Central memory CD4-positive, alpha-beta T cell (primary cell): ENCODE data around the gene ZNF385C.

Experiments
- DNase-seq: peaks from one replicate; pipeline ENCODE4 v3.0.0; 2022

ZNF385C gene

GRCh38 chr17:42106009-42106408, 7.7 kb upstream of the ZNF385C start:
- no peak for DNase-seq

- DNase-seq: no peak
Measured at GRCh38 chr17:42104264-42104663, 6.0 kb upstream of the ZNF385C start.

DNA sequence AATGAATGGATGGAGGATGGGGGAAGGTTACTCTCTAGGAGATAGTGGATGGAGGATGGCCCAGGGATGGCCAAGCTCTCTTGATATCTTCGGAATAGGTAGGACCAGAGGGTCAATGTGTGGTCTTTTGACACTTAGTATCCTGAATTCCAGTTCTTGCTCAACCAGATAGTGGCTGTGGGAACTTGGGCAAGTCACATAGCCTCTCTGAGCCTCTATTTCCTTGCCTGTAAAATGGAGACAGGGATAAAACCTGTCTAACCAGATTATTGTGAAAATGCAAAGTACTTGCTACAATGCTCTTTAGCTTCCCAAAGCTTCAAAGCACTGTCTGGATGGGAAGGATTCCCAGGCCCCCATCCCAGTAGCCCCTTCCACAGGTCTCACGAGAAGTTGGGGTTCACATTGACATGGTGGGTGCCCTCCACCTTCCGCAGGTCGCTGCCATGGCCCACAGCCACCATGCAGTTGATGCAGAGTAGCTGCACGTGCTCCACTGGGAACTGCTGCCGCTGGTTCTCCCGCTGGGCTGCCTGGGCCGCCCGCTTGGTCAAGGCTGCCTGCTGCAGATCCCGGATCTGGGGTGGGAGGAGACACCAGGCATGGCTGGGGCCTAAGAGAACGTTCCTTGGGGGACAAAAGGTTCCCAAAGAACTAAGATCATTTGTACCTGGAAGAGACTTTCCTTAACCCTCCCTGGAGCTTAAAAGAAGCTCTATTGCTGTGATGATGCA, 5.1 kb upstream of the ZNF385C start:
- no peak for DNase-seq

GRCh38 chr17:42101513-42102292, 3.4 kb upstream of the ZNF385C start:
- DNase-seq: peak; percentile 35

GRCh38 chr17:42098730-42099399, 592 bp upstream of the ZNF385C start:
- DNase-seq: no peak

- no peak for DNase-seq
Measured at GRCh38 chr17:42096360-42097111, 1.7 kb downstream of the ZNF385C start.

- DNase-seq: no peak
Measured at GRCh38 chr17:42094375-42095069, 3.8 kb downstream of the ZNF385C start.

DNA sequence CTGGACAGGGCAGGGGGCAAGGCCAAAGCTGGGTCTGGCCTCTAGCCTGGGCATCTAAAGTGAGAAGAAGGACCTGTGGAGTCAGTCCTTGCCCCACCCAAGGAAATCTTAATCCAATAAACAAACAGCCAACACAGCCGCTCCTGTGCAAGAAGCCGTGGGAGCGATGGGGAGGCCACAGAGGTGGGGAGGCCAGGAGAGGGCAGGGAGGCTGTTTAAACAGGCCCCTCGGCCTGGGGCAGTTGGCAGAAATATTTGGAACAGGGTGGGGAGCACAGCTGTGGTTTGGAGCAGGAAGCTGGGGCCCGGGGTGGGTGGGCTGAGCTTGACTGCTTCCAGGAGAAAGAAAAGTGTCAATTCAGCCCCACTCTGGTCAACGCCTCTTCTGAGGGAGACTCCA, 5.3 kb downstream of the ZNF385C start:
- DNase-seq: no peak

DNA sequence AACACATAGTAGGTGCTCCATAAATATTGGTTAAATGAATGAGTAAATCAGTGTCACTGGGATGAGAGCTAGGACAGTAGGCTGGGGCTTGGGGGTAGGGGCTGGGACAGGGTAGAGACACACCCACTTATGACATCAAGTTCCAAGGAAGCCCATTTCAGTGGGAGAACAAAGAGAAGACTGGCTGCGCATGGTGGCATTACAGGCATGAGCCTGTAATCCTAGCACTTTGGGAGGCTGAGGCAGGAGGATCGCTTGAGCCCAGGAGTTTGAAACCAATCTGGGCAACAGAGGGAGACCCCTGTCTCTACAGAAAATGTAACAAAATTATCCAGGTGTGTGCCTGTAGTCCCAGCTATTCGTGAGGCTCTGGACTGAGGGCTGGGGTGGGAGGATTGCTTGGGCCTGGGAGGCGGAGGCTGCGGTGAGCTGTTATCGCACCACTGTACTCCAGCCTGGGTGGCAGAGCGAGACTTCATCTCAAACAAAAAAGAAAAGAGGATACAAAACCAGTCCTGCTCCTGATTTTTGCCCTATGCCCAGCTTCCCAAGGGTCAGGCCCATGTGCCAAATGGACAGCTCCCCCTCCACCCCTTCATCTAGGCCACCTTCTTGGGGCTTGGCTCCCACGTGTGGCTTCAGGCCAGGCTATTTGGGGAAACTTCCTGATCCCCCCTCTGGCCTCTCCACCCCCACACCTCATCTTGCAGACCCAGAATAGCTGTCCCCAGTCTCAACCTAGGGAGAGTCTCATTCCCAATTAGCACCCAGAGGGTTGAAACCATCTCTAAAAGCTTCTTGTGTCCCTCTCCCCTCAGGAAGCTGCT, 7.1 kb downstream of the ZNF385C start:
- no peak for DNase-seq

DNA sequence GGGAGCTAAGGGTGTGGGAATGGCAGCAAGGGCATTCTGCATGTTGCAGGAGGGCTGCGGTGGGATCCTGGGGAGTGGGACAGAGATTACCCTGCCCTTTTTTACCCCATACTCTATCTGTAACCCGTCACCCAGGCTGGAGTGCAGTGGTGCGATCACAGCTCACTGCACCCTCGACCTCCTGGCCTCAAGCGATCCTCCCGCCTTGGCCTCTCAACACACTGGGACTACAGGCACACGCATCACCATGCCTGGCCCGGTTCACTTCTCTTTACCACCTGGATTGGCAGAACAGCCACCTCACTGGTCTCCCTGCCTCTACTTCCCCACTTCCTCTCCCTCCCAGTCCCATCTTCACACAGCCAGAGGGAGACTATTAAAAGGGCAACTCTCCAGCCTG, 9.5 kb downstream of the ZNF385C start:
- DNase-seq: no peak

- DNase-seq: no peak
Measured at GRCh38 chr17:42087736-42088705, 10.3 kb downstream of the ZNF385C start.

GRCh38 chr17:42087042-42087701, 11.1 kb downstream of the ZNF385C start:
- no peak for DNase-seq

- no peak for DNase-seq
Measured at GRCh38 chr17:42081516-42082129, 16.6 kb downstream of the ZNF385C start.

DNA sequence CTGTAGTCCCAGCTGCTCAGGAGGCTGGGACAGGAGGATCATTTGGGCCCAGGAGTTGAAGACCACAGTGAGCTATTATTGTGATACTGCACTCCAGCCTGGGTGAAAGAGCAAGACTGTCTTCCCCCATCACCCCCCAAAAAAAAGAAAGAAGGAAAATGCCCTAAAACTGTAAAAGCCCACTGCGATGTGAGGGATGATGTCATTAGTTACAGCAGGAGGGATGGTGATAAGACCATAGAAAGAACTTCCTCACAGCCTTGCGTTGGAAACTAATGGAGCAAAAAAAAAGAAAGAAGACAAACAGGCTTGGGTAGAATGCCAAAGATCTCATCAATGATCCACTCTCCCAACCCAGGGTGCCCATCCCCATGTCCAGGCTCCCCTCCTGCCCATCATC, 18.7 kb downstream of the ZNF385C start:
- no peak for DNase-seq

- no peak for DNase-seq
Measured at GRCh38 chr17:42078396-42079043, 19.8 kb downstream of the ZNF385C start.

- DNase-seq: no peak
Measured at GRCh38 chr17:42077755-42078154, 20.5 kb downstream of the ZNF385C start.

- DNase-seq: no peak
Measured at GRCh38 chr17:42076797-42077559, 21.3 kb downstream of the ZNF385C start.

DNA sequence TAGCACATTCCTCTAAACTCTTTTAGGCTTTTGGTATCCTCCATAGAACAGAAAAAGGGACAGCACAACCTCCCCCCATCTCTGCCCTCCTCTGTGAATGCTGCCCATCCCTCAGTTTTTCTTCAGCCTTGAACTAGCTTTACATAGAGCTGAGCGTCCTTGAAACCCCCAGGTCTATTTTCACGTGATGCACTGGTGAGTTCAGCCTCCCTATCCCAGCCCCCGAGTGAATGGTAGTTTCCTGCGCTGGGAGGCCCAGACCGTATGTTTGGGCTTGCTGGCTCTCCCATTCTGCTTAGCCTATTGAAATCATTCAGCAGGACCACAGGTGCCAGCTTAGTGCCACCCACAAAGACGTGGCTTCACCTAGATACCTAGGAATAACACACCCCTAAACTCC, 22.5 kb downstream of the ZNF385C start:
- no peak for DNase-seq
